Subcutaneous adipose tissue (tissue), 4 donors: ENCODE measurements around the gene RPS2. TPM values are rescaled to one million over a fixed set of nuclear protein-coding genes. Genes with fewer than 3 reads are reported as not detected.

Source experiments
- total RNA-seq, 4 donors: library from RNA; depleted of rRNA; stranded (reverse); fragments of >200 nt; gene quantifications; one replicate each; pipeline ENCODE4 v1.1.0, GENCODE V29; 2016
- TF ChIP-seq, protein P1 (sequence below): fragments of 450-650 bp; IDR thresholded peaks from one replicate; pipeline ENCODE4 v1.5.1; 2016; ENCODE audit warnings: low read depth, mild to moderate bottlenecking, control low read depth, antibody characterized with exemption, moderate library complexity

The RPS2 gene
- total RNA-seq = 1,000 to 10,000 TPM; 1,492 to 1,850 (median 1,797) TPM

DNA sequence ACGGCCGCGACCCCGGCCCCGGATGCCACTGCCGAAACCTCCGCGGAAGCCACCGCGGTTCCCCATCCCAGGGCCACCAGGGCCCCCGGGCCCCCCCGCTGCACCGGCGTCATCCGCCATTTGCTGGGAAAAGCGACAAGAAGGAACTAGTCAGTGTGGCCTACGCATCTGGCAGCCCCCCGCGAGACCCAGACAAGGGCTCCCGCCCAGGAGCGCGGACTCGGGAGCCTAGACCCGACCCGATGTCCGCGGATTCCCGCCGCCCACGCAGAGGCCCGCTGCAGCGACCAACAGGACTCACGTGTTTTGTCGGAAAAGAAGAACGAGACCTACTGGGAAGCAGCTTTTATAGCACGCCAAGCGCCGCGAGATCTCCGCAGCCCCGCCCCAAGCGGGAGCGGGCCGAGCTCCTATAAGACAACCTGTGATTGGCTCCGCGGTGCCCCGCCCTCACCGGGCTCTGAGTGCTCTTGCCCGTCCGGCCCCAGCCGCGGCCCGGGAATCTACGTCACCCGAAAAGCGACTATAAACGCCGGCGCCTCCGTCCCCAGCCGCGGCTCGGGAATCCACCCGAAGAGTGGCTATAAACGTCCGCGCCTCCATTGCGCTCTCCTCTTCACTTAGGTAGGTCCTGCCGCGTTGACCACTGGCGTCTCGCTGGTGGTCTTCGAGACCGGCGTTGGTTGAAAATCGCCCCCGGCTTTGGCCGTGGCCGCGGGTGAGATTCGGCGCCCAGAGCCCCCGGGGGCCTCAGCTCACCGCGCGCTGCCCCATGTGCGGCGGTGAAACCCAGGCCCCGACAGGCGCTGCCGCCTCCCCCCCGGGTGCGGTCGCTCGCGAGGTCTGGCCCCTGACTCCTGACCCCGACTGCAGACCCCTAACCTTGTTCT is at the start of gene RPS2:
Gene RPS2 (minus strand): TSS at position 321 of the 890 bp plus-strand sequence. CDS start 201 bp downstream, at position 120.
- TF ChIP-seq, protein P1, sequence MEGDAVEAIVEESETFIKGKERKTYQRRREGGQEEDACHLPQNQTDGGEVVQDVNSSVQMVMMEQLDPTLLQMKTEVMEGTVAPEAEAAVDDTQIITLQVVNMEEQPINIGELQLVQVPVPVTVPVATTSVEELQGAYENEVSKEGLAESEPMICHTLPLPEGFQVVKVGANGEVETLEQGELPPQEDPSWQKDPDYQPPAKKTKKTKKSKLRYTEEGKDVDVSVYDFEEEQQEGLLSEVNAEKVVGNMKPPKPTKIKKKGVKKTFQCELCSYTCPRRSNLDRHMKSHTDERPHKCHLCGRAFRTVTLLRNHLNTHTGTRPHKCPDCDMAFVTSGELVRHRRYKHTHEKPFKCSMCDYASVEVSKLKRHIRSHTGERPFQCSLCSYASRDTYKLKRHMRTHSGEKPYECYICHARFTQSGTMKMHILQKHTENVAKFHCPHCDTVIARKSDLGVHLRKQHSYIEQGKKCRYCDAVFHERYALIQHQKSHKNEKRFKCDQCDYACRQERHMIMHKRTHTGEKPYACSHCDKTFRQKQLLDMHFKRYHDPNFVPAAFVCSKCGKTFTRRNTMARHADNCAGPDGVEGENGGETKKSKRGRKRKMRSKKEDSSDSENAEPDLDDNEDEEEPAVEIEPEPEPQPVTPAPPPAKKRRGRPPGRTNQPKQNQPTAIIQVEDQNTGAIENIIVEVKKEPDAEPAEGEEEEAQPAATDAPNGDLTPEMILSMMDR = no peak

DNA sequence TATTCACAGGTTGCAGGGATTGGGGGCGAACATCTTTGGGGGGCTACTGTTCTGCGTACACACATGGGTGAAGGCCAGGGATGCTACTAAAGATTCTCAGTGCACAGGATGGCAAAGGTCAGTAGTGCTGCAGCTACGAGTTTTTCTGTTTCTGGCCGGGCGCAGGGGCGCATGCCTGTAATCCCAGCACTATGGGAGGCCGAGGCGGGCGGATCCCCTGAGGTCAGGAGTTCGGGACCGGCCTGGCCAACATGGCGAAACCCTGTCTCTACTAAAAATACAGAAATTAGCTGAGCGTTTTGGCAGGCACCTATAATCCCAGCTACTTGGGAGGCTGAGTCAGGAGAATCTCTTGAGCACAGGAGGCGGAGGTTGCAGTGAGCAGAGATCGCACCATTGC is 48.9 kb upstream of the RPS2 start:
- TF ChIP-seq, protein P1 = no peak

DNA sequence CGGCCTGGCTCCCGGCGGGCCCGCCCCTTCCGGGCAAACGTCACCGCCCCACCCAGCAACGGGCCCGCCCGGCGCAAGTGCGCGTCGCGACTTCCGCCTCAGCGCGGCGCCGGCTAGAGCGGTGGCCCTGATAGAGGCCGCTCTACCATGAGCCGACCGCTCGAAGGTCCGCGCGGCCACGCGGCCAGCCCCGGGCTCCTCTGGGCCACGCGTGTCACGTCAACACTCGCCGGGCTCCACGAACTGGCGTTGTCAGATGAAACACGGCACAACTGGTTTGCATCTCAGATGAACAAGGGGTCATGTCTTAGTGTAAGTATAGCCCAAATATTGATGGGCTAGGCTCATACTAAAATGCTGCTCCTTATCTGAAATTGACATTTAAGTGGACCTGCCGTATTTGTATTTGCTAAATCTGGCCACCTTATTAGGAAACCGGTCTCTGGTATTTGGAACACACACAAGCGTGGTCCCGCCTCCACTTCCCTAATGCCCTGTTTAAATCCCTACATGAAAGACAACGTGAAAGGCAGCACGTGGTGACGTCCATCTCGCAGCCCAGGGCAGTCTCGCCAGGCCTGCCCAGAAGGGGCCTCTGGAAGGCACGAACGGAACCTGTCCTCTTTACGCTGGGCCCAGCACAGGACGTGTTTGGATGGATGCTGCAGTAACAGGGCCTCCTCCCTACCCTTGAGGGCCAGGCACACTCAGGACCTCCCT is 45.3 kb upstream of the RPS2 start, which contains the start of gene ZNF598:
Gene ZNF598 (minus strand): TSS at position 31 of the 720 bp plus-strand sequence.
- TF ChIP-seq, protein P1 = no peak

DNA sequence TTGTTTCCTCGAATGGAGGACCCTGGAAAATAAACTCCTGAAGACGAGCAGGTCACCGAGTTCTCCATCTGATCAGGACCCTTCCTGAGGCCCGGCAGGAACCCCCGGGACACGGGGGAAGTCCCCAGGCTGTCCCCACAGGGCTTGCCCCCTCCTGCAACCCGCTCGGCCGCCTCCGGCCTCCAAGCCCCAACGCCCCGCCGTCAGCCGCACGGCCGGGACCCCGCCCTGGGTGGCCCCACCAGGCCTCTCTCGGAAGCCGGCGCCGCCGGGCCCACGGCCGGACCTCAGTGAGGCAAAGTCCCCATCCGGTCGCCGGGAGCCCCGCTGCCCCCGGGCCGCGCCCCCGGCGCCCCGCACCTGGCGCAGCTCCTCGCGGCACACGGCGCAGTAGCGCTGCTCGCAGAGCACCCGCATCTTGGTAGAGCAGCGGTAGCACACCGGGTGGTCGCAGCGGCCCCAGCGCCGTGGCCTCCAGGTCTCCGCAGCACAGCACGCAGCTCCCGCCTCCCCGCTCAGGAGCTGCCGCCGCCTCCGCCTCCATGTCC is 44.6 kb upstream of the RPS2 start:
- TF ChIP-seq, protein P1 = no peak

DNA sequence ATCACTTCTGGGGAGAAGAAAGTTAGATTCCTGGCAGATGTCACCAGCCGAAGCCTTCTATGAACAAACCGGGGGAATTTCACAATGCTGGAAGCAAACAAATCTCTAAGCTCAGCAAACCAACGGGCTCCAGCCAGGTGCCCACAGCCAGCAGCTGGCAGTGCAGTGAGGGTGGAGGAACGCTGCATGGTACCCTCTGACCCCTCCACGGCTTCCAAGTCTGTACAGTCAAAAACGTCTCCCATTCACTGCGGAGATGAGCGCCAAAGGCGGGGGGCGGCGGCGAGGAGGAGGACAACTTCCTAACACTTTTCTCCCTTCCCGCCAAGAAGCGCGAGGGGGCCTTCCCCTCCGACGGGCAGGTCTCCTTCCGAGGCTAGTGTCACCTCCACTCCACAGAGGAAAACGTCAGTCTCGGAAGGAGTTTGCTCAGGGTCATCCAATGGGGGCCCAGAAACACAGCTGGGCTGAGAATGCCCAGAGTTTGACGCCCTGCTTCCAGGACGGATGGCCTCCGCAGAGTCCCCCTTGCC is 44.1 kb upstream of the RPS2 start:
- TF ChIP-seq, protein P1 = no peak

DNA sequence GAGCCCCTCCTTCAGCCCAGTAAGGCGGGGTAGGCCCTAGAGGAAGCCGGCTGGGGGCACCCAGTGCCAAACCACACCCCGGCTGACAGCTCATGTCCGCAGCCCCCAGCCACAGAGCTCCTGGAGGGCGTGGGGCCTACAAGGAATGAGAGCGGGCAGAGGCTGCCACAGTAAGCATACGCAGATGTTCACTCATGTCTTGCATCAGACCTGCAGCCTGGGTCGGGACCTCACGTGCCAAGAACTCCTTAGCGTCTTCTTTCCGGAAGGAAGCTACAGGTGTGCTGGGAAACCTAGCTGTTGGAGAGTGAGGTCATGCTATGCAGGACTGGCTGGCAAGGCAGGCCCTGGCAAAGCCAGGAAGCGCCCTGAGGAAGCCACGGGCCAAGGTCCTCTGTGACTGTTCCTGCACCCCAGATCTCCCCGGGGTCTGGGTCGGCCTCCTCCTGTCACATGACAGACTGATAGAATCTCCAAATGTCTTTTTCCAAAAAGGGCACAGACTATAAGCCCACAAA is 43.4 kb upstream of the RPS2 start:
- TF ChIP-seq, protein P1 = no peak
